ENCODE data around the gene GUCY1A1. TPM values are rescaled to one million over a fixed set of nuclear protein-coding genes. Genes with fewer than 3 reads are reported as not detected.
A peak's percentile ranks its signal among the peaks of the same experiment; 100 is the strongest.

GUCY1A1 gene
- polyA plus RNA-seq, 3 donors from 2014 or later, result 6.1 to 15.8 (median 12.6) TPM

DNA sequence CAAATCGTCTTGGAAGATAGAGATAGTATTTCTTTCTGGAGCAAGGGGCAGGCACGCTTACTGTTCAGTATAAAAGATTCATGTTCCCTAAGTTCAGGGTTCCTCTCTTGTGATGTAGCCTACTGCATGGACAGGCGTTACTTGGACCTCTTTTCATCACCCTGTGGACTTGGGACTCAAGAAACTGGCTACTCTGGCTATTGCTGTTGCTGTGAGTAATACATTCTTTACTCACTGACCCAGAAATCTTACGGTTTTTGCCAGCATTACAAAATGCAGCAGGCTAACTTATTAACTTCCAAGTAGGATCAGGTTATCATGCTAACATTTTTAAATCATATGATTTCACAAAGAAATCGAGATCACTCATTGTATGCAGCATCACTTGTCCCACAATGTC is 79.3 kb downstream of the GUCY1A1 start:
- Mint-ChIP-seq H3K4me1 (peaks cover 0 to 4% of the 10 kb centered on the region in 2 donors), H3K4me3 (no peak overlapping the region), H3K9me3 (no peaks in the 10 kb centered on the region), H3K27ac (no peak overlapping the region), H3K27me3 (ENCODE audit: low read depth in 3 of 3) (no peaks in the 10 kb centered on the region), H3K36me3 (no peaks in the 10 kb centered on the region)
- no peak for DNase-seq

- Mint-ChIP-seq H3K36me3 (no peaks in the 10 kb centered on the region), H3K4me3 (no peak overlapping the region), H3K27me3 (ENCODE audit: low read depth in 3 of 3) (no peaks in the 10 kb centered on the region), H3K9me3 (no peaks in the 10 kb centered on the region), H3K27ac (no peak overlapping the region), H3K4me1 (peaks cover 0 to 9% of the 10 kb centered on the region in 2 donors)
- DNase-seq, result no peak
Measured at GRCh38 chr4:155748039-155748438, 81.4 kb downstream of the GUCY1A1 start.

GRCh38 chr4:155749041-155749440 is 82.4 kb downstream of the GUCY1A1 start:
- DNase-seq, result no peak
- H3K27ac Mint-ChIP-seq, result no peak overlapping the region
- peaks cover 0 to 9% of the 10 kb centered on the region in 2 donors for H3K4me1 Mint-ChIP-seq
- H3K27me3 Mint-ChIP-seq (ENCODE audit: low read depth in 3 of 3), result no peaks in the 10 kb centered on the region
- H3K9me3 Mint-ChIP-seq, result no peaks in the 10 kb centered on the region
- H3K36me3 Mint-ChIP-seq, result no peaks in the 10 kb centered on the region
- no peak overlapping the region for H3K4me3 Mint-ChIP-seq

DNA sequence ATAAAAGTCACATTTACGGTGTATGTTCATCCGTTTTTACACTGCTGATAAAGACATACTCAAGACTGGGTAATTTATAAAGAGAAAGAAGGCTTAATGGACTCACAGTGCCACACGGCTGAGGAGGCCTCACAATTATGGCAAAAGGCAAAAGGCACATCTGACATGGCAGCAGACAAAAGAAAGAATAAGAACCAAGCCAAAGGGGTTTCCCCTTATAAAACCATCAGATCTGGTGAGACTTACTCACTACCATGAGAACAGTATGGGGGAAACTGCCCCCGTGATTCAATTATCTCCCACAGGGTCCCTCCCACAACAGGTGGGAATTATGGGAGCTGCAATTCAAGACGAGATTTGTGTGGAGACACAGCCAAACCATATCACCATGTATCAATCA is 84.9 kb downstream of the GUCY1A1 start:
- H3K4me3 Mint-ChIP-seq, result no peak overlapping the region
- H3K27me3 Mint-ChIP-seq (ENCODE audit: low read depth in 3 of 3), result no peaks in the 10 kb centered on the region
- H3K27ac Mint-ChIP-seq, result no peak overlapping the region
- no peak for DNase-seq
- no peaks in the 10 kb centered on the region for H3K9me3 Mint-ChIP-seq
- no peaks in the 10 kb centered on the region for H3K36me3 Mint-ChIP-seq
- peaks cover 0 to 9% of the 10 kb centered on the region in 2 donors for H3K4me1 Mint-ChIP-seq

- no peaks in the 10 kb centered on the region for H3K36me3 Mint-ChIP-seq
- no peaks in the 10 kb centered on the region for H3K9me3 Mint-ChIP-seq
- H3K4me1 Mint-ChIP-seq, result peaks cover 14 to 18% of the 10 kb centered on the region in 2 donors
- no peak overlapping the region for H3K4me3 Mint-ChIP-seq
- peaks cover 0 to 3% (median 2%) of the 10 kb centered on the region in 3 donors for H3K27me3 Mint-ChIP-seq (ENCODE audit: low read depth in 3 of 3)
- H3K27ac Mint-ChIP-seq, result peak overlapping the region in 2 of 6 donors; percentile 65 to 88
- no peak for DNase-seq
Measured at GRCh38 chr4:155757745-155758265, 91.2 kb downstream of the GUCY1A1 start.

- peak; percentile 88 to 93 (median 93) for DNase-seq
- Mint-ChIP-seq H3K36me3 (no peaks in the 10 kb centered on the region), H3K9me3 (no peaks in the 10 kb centered on the region), H3K4me3 (peak within 1 kb of the TSS; percentile 72 to 84 (median 80)), H3K4me1 (peaks cover 14 to 18% of the 10 kb centered on the region in 2 donors), H3K27me3 (ENCODE audit: low read depth in 3 of 3) (peaks cover 0 to 3% (median 2%) of the 10 kb centered on the region in 3 donors), H3K27ac (peak within 1 kb of the TSS; percentile 32 to 93 (median 73))
Measured at GRCh38 chr4:155758481-155759371, 92.1 kb downstream of the GUCY1A1 start, which contains the start of gene GUCY1B1. TSS of gene GUCY1B1 (plus strand) at chr4:155759021. CDS start at chr4:155759141, 120 bp downstream.

GRCh38 chr4:155759372-155760252 is 93.0 kb downstream of the GUCY1A1 start:
- DNase-seq, result peak; percentile 14 to 24 (median 16)
- peak overlapping the region; percentile 72 to 84 (median 80) for H3K4me3 Mint-ChIP-seq
- no peaks in the 10 kb centered on the region for H3K36me3 Mint-ChIP-seq
- H3K27ac Mint-ChIP-seq, result peak overlapping the region in 2 of 6 donors; percentile 12 to 61
- no peaks in the 10 kb centered on the region for H3K9me3 Mint-ChIP-seq
- H3K4me1 Mint-ChIP-seq, result peaks cover 14 to 18% of the 10 kb centered on the region in 2 donors
- peaks cover 0 to 3% (median 2%) of the 10 kb centered on the region in 3 donors for H3K27me3 Mint-ChIP-seq (ENCODE audit: low read depth in 3 of 3)

- Mint-ChIP-seq H3K27me3 (ENCODE audit: low read depth in 3 of 3) (peaks cover 0 to 3% (median 2%) of the 10 kb centered on the region in 3 donors), H3K4me3 (peak overlapping the region in 3 of 5 donors; percentile 46 to 84 (median 81)), H3K4me1 (peaks cover 14 to 18% of the 10 kb centered on the region in 2 donors), H3K36me3 (no peaks in the 10 kb centered on the region), H3K9me3 (no peaks in the 10 kb centered on the region), H3K27ac (no peak overlapping the region)
- DNase-seq, result no peak
Measured at GRCh38 chr4:155761047-155761446, 94.4 kb downstream of the GUCY1A1 start.

- no peaks in the 10 kb centered on the region for H3K9me3 Mint-ChIP-seq
- peaks cover 0 to 6% (median 1%) of the 10 kb centered on the region in 3 donors for H3K27me3 Mint-ChIP-seq (ENCODE audit: low read depth in 3 of 3)
- H3K4me3 Mint-ChIP-seq, result no peak overlapping the region
- peaks cover 14 to 18% of the 10 kb centered on the region in 2 donors for H3K4me1 Mint-ChIP-seq
- DNase-seq, result no peak
- no peaks in the 10 kb centered on the region for H3K36me3 Mint-ChIP-seq
- H3K27ac Mint-ChIP-seq, result no peak overlapping the region
Measured at GRCh38 chr4:155761916-155762315, 95.3 kb downstream of the GUCY1A1 start.

DNA sequence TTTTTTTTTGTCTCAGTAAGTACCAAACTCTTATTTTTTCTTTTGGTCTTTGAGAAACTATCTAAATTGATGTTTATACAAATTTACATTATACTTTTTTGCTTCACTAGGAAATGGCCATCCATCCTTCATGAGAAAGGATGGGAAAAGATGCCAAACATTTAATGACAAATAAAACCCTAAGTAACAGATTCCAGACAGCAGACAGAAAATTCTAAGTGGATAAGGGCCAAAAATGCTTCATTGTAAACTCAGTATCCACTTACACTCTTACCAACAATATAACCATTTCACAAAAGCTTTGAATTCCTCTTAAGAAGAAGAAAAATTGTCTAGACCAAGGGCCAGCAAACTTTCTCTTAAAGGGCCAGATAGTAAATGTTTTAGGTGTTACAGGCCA is 95.7 kb downstream of the GUCY1A1 start:
- Mint-ChIP-seq H3K9me3 (no peaks in the 10 kb centered on the region), H3K4me3 (no peak overlapping the region), H3K36me3 (no peaks in the 10 kb centered on the region), H3K27ac (no peak overlapping the region), H3K4me1 (peaks cover 14 to 18% of the 10 kb centered on the region in 2 donors), H3K27me3 (ENCODE audit: low read depth in 3 of 3) (peaks cover 0 to 6% (median 0%) of the 10 kb centered on the region in 3 donors)
- no peak for DNase-seq

DNA sequence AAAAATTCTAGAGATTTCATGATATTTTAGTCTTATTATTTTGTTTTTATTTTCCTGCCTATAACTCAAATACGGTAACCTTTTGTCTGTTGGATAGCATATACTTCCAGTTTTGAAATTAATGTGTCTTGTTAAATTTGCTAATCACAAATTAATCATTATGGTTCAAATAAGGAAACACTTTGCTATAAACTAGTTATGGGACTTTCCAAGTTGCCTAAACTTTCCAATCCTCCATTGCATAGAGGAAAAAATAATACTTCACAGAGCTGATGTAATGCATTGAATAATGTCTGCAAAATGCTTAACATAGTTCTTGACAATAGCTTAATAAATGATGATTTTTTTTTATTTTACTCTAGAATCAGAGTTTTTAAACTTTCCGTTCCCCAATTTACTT is 96.9 kb downstream of the GUCY1A1 start:
- Mint-ChIP-seq H3K36me3 (no peaks in the 10 kb centered on the region), H3K27me3 (ENCODE audit: low read depth in 3 of 3) (peaks cover 0 to 6% (median 0%) of the 10 kb centered on the region in 3 donors), H3K27ac (no peak overlapping the region), H3K4me1 (peaks cover 8 to 11% of the 10 kb centered on the region in 2 donors), H3K4me3 (no peak overlapping the region), H3K9me3 (no peaks in the 10 kb centered on the region)
- DNase-seq, result no peak

DNA sequence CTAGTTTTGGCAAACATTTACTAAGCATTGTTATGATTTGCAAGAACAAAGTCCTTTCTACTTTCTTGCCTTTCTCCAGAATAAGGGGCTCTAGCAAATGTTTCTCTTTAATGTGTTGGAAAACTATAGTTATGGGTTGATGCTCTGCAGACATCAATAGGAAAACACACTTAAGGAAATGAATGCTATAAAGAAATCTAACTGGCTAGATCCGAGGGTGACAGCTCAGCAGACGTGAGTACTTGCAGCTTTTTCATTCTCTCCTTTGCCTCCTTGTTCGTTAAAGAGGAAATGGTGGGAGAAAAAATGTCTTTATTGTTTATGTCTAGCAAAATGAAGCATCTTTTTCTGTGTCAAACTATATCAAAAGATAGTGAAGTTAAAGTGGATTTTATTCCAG is 98.5 kb downstream of the GUCY1A1 start:
- Mint-ChIP-seq H3K27me3 (ENCODE audit: low read depth in 3 of 3) (peaks cover 0 to 3% (median 0%) of the 10 kb centered on the region in 3 donors), H3K9me3 (no peaks in the 10 kb centered on the region), H3K4me1 (peaks cover 3 to 8% of the 10 kb centered on the region in 2 donors), H3K36me3 (no peaks in the 10 kb centered on the region), H3K4me3 (no peak overlapping the region), H3K27ac (no peak overlapping the region)
- DNase-seq, result no peak

DNA sequence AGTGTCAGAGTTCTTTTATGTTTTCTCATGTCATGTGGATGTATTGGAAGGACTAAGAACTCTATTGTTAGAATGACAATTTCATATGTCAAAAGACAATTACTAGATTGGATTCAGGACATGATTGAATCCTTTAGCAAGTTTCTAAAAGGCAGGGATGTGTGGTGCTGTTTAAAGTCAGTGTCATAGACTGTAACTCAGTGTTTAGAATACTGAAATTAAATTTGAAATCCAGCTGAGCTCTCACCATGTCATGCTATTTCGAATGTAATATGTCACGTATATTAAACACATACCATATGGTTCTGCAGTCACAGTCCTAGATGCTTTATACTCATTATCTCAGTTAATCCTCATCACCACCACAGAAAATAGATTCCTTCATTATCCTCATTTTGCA is 100.0 kb downstream of the GUCY1A1 start:
- Mint-ChIP-seq H3K9me3 (no peaks in the 10 kb centered on the region), H3K4me3 (no peak overlapping the region), H3K4me1 (no peaks in the 10 kb centered on the region), H3K27me3 (ENCODE audit: low read depth in 3 of 3) (peaks cover 0 to 3% (median 0%) of the 10 kb centered on the region in 3 donors), H3K36me3 (no peaks in the 10 kb centered on the region), H3K27ac (no peak overlapping the region)
- DNase-seq, result no peak
